Left ventricle myocardium superior (tissue), 1 donor: ENCODE data around the gene CNKSR3. TPM values are rescaled to one million over a fixed set of nuclear protein-coding genes. Genes with fewer than 3 reads are reported as not detected.

Experiments
- ATAC-seq: fragments of 200-7000 bp; cut with Tn5 transposase; one replicate; pipeline ENCODE4 v1.9.1; 2020; ENCODE audit warnings: mild to moderate bottlenecking, moderate library complexity
- DNase-seq: peaks from one replicate; pipeline ENCODE4 v3.0.0-alpha.2; 2020
- intact Hi-C: fragments of 100-400 bp; cut with micrococcal nuclease; formaldehyde crosslinking; loops from one replicate; pipeline ENCODE4 v1.11.0; 2022
- total RNA-seq: library from RNA; stranded (reverse); fragmentation: NEBNext Ultra II Directional; extraction: Animal tissue kit (Norgen Biotek cat#: 25700); gene quantifications from one replicate; pipeline ENCODE4 v1.2.1, GENCODE V29; 2021
- donor health status: DM: no; HTN: yes; CAD: no; lungs with severe emphysema.

CNKSR3 gene
- total RNA-seq, 1 donor from 2014 or later = 20.6 TPM

DNA sequence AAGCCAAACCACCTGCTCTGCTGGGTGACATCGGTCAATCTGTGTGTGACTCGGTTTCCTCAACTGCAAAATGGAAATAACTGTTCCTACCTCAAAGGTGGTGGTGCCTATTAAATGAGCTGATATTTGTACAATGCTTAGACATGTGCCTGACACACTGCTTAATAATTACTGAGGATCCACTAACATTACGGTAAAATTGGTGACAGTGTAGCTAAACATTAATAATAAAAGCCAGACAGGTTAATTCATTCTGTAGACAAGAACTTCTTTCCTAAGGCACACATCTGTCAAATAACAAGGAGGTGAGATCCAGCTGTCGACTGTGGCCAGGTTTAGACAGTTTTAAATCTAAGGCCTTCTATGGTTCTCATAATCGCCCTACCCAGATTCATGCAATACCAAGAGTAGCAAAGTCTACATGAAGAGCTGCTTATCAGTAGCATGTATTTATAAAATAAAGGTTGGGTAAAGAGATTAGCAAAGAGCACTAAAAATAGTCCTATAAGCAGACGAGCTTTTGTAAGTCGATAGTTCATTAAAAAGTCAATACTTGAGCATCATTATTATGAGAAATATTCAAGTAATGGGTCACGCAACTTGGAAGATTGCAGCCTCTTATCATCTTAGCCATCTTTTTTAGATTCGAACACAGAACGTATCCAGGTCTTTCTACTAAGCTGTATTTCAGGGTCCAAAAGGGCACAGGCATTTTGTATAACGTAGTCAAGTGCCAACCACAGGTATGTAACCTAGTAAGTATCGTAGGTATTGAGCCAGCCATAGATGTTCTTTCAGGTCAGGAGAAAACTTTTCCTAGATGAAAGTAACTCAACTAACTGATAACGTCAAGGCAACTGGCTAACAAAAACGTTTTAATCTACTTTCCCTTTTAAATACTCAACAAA is 3.2 kb downstream of the CNKSR3 start:
- ATAC-seq (no peak), DNase-seq (no peak)
- intact Hi-C loops = no loop called here

DNA sequence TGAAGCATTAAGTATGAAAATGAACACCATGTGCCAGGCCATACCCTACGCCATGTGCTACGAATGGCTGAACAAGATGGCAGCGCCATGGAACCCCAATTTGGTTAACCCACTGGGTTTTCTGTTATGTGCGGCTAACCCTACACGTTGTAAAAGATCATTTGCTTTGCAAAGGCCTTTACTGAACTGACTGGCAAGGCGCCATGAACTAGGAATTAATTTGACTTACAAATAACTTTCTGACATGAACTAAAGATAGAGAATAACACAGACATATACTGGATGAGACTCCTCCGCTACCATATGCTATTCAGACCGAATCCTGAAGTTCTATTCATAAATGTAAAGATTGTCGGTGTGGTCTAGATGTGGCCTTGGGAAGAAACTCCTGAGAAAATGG is 3.9 kb downstream of the CNKSR3 start:
- intact Hi-C loops = no loop called here
- ATAC-seq (no peak), DNase-seq (no peak)

DNA sequence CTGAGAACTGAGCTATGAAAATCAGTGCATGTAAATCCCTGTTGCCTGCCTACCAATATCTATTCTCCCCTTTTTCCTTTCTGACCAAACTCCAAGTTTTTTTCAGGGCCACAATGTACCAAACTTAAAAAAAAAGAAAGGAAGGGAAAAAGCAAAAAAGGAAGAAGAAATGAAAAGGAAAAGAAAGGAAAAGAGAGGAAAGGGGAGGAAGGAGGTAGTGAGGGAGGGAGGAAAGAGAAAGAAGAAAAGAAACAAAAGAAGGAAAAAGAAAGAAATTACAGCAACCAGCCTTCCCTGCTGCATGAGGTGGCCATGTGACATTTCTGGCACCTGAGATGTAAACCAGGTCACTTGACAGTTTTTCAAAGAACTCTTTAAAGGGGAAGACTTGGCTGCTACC is 4.4 kb downstream of the CNKSR3 start:
- DNase-seq = no peak
- no peak for ATAC-seq
- intact Hi-C loops = no loop called here

DNA sequence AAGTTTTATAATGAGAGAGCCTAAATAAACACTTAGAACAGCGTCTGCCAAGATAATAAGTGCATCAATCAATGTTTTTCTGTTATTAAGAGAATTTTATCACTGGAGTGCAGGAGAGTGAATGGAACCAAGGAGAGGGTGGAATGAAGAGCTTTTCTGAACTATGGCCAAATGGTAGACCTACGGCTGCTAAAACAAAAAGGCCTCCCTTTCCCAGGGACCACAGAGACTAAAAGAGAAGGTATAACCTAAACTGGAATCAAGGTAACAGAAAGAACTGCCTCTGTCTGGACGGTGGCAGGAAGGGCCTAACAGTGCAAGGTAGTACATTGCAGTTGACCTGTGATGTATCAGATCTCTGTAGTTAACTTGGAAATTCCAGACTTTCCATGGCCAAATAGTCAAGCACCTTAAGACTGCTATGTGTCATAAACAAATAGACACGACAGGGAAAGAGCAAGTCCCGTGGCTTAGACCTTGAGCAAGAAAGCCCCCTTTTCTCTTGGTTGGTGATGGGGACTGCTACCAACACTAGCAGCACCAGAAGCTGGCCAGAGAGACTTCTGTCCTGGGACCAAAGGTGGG is 5.5 kb downstream of the CNKSR3 start:
- DNase-seq = no peak
- no peak for ATAC-seq
- intact Hi-C loops = no loop called here

DNA sequence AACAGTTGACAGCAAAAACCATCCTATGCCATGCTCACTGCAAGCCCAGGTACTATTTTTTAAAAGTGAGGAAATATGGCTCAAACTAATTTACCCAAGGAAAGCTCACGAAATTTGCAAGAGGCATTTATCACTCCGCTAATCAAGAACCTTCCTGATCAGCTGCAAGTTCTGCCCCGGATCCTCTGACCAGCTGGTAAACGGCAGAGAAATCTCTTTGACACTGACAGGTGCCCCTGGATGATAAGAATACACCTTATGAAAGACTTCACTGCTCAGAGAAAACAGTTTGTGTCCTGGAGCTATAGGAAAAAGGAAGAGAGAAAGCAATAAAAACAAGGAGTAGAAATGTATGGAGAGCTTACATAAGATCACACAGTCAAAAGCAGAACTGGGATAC is 6.4 kb downstream of the CNKSR3 start:
- no peak for ATAC-seq
- intact Hi-C loops = no loop called here
- no peak for DNase-seq

DNA sequence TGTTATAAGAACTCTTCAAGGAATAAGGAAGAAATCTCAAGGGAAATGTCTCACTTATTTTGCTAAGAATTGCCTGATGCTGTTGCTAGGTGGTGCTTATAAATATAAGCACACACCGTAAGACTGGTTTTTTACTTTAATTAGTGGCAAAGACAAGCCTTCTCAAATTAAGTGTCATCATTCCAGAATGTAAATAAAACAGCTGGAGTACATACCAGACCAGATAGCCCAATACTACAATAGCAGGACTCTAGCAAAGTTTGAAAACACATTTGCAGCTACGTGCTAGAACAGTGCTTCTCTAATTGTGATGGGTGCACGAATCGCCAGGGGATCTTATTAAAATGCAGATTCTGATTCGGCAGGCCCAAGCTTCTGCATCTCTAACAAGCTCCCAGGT is 6.8 kb downstream of the CNKSR3 start:
- DNase-seq (no peak), ATAC-seq (no peak)
- intact Hi-C loops = no loop called here

DNA sequence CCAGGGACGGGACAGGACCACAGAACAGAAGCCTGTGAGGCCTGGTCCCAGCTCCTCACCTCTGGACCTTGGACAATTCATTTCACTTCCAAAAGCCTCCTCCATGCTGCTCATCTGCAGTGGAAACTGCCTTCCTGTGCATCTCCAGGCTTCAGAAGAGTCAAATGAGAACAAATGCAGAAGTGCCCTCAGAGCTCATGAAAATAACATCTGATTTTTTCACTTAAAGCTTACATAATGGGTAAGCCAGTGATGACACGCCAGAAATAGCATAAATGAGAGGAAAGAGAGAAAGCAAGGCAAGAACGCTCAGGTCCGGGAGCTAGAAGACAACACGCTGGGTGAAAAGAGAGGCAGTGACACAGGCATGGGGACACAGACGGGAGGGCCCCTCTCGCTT is 7.9 kb downstream of the CNKSR3 start:
- no peak for ATAC-seq
- DNase-seq = no peak
- intact Hi-C loops = no loop called here

DNA sequence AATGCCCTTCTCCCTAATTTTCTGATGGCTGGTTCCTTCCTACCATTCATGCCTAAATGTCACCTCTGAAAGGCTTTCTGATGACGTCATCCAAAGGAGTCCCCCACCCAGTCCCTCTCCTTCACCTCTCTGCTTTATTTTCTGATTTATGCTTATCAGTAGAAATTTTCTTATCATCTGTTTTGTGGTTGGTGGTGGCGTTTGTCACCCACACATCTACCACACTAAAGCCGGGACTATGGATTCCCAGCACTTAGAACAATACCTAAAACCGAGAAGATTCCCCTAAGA is 9.0 kb downstream of the CNKSR3 start:
- ATAC-seq = no peak
- intact Hi-C loops = no loop called here
- DNase-seq = no peak

DNA sequence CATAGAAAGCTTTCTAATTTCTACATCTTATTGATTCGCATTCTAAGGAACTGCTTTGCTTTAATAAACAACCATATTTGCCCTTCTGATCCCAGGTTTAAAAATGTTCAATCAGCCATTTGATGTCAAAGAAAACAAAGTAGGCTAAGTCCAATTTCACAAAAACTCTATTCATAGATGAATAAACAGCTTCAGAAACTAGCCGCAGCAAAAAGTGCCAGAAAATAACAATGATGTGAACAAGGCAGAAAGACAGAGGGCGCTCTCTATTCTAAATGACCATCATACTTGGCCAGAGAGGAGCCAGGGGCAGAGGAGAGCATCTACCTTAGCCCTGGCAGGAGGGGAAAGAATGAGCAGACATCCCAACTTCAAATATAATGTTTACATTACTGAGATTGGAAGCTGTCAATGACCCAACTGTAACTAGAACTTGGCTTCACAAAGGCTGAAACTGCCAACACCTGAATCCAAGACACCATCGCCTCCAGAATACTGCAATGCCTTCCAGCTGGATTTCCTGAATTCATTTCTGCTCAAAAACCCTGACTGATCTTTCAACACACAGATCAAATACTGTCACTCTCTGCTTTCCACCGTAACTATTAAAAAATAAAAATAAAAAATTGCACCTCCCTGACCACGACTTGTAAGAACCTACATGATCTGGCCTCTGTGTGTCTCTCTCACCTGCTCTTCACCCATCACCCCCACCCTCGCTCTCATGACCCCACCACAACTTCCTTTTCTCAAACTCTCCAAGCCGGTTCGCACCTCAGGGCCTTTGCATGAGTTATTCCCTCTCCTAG is 9.5 kb downstream of the CNKSR3 start:
- ATAC-seq (peak; percentile 38), DNase-seq (no peak)
- intact Hi-C loops = no loop called here

DNA sequence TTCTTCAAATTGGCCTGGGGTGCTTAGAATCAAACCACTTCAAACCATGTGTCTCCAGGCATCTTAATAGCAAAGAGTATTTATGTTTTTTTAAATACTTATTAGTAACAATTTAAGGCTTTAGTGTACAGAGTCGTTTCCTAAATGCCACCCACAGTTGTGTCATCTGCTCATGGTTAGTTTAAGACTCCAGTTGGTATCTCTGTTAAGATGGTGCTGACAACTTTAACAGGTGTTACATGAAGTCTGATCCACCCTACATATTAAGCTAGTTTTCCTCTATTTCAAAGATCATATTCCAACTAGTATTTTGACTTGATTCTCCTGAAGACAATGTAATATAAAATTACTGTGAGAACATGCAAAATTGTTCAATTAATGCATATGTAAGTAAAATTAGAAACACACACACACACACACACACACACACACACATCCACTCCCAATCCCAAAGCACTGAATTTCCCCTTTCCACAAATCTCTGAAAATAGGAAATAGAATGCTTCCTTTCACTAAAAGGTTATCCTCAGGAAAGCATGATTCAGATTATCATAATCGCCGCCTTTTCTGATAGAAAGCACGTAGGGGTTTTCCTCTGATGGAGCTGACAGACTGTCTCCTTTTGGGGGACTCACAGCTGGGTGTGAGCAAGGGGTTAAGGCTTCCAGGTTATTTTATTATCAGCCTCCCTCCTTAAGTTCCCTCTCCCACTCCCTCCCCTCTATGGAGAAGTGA is 10.5 kb downstream of the CNKSR3 start:
- DNase-seq = no peak
- ATAC-seq = peak; percentile 47
- intact Hi-C loops = no loop called here

DNA sequence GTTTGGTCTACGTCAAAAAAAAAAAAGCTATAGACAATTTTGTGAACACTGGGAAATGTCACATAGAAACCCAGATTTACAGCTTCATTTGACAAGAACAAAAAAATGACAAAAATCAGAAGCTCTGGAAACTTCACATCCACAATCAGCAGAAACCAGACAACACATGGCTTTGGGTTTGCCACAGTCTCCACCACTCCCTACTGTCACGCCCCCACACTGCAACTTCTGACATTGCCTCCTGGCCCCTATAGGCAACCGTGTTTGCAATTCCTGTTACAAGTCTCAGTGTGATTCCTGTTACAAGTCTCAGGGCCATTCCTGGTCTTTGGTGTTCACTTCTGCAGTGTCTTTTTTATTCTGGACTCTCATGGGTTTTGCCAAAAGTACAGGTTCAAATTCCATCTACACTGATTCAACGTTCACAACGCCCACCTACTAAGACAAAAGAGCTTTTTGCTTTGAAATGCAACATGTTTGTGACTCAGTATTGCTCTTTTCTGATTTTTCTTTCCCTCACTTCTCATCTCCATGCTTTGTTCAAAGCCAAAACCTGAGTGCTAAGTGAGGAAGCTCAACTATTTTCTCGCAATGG is 12.0 kb downstream of the CNKSR3 start:
- intact Hi-C loops = no loop called here
- ATAC-seq = no peak
- no peak for DNase-seq

DNA sequence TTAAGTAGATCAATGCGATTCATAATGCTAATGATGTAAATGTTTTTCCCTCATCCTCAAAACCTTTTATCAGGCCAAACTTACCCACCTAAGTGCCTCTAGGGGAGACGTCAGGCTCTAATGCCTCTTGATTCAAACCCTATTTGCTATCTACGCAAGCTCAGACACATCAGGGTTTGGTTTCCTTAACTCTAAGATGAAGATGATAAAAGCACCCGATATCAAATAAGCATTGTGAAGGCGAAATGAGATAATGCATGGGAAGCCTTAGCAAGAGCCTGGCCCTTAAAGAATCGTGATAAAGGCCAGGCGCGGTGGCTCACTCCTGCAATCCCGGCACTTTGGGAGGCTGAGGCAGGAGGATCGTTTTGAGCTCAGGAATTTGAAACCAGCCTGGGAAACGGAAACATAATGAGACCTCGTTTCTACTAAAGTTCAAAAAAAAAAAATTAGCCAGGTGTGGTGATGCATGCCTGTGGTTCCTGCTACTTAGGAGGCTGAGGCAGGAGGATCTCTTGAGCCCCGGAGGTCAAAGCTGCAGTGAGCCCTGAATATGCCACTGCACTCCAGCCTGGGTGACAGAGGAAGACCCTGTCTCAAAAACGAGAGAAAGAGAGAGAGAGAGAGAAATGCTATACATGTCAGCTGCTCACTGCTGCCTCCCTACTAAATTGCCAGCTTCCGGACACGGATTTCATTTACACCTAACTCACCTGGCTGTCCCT is 13.5 kb downstream of the CNKSR3 start:
- ATAC-seq = no peak
- intact Hi-C loops = no loop called here
- DNase-seq = no peak

DNA sequence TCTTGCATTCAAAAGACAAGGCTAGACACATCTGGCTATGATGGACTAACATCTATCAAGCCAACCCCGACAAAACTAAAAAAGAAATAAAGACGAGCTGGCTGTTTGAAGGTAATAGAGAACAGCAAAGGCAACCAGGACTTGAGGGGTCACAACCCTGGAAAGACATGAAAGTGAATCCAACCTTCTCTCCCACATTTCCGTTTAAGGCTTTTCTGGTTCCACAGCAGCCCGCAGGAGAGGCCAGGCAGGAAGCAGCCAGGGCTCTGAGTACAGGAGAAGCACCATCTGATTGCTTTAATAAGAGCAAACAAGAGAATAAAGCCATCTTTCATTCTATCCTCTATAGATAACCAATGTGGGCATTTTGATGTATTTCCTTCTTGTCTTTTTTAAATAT is 14.3 kb downstream of the CNKSR3 start:
- intact Hi-C loops = no loop called here
- ATAC-seq = no peak
- no peak for DNase-seq

DNA sequence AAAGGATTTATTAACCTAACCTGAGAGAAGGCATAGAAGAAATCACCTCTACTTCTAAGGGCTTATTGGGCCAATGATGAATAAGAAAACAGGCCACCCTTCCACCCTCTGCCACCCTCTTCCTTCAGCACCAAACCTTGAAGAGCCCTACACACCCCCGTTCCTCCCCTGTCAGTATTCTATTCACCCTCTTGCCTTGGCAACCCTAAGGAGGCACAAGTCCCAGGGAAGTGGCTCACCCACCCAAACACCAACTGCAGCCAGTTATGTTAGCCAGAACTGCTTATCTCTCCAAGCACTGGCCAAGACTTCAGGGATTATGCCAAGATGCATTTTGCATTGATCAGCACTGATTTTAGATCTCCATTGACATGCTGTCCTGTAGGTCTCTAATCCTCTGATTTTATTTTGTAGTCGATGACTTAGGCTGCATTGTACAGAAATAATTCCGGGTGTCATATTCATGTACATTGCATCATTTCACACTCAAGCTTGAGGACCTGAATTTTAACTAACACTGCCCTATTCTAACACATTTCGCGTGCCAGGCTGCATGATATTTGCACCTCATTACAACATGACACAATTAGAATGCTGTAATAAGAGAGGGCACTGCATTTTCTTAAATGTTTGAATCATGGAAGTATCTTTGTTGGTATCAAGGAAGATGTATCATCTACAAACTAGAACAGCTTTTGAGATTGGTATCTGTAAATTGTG is 15.7 kb downstream of the CNKSR3 start:
- ATAC-seq (peak; percentile 45), DNase-seq (no peak)

DNA sequence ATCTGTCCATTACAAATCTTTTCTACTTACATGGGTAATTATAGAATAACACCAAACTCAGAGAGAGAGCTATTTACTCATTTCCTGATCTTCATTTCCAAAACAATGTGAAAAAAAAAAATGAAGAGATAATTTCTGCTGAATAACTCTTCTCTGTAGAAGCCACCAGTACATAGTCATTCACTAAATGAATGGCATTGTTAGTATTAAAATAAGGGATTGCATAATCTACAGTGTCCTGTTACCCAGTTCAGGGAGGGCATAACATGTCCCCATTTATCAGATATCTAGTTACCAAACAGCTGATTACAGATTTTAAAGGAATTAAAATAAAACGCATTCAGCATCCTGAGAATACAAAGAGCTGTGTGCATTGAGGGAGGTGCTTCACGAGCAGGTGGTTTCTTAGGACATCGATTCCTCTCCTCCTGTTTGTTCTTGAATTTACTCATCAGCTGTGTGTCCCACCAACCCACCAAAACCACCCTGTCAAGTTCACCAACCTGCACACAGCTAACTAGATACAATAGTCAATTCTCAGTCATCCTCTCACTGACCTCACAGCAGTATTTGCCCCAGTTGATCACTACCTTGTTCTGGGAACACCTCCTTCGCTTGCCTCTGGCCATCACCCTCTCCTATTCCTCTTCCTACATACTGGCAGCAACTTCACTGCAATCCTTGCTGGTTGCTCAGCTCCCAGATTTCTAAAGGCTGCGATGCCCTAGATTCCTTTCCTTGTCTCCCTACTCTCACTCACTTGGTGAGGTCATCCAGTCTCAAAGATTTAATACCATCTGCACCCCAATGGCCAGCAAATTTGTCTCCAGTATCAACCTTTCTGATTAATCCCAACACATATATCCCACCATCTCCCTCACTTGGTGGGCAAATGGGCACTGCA is 18.7 kb downstream of the CNKSR3 start:
- DNase-seq (no peak), ATAC-seq (no peak)
- intact Hi-C loops = no loop called here

More for the DNA sequence above, 15.7 kb downstream of the CNKSR3 start:
- intact Hi-C loops = no loop called here

DNA sequence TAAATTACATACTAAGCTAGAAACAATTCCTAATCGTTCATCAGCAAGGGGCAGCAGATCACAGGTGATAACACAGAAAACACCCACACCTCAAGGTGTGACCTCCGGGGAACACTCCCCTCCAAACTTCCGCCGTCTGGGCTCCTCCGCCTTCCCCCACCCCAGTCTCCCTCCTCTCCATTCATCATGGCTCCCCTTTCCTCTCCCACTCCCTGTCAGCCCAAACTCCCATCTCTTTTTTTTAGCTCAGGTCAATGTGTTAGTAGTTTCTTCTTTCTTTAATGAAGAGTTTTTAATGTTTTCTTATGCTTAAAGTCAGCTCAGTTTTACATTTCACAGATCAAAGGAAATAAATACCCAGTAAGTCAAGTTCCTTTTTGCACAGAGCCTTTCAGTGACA is 20.7 kb downstream of the CNKSR3 start:
- ATAC-seq = no peak
- no peak for DNase-seq
- intact Hi-C loops = no loop called here

DNA sequence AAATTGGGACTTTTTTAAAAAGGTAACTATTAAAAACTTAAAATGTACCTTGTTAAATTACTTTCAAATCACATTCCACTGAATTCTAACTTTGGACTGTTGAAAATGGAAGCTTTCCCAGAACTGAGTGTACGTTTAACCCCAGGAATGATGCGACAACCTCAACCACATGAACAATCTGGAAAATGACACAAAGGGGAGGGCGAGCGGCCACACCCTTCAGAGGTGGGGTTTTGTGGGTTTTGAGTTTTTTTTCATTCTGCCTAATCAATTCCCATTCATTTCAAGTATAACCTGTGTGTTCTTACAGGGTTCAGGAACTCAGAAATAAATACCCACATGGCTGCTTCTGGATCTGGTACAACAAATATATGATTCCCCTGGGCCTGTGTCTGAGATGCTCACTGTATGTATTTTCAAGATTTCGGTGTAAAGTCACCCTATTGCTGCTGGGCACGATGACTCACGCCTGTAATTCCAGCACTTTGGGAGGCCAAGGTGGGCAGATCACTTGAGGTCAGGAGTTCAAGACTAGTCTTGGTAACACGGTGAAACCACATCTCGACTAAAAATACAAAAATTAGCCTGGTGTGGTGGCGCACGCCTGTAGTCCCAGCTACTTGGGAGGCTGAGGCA is 21.6 kb downstream of the CNKSR3 start:
- no peak for ATAC-seq
- no peak for DNase-seq
- intact Hi-C loops = no loop called here
